Measurements from ENCODE around the gene ADAM12.

DNA sequence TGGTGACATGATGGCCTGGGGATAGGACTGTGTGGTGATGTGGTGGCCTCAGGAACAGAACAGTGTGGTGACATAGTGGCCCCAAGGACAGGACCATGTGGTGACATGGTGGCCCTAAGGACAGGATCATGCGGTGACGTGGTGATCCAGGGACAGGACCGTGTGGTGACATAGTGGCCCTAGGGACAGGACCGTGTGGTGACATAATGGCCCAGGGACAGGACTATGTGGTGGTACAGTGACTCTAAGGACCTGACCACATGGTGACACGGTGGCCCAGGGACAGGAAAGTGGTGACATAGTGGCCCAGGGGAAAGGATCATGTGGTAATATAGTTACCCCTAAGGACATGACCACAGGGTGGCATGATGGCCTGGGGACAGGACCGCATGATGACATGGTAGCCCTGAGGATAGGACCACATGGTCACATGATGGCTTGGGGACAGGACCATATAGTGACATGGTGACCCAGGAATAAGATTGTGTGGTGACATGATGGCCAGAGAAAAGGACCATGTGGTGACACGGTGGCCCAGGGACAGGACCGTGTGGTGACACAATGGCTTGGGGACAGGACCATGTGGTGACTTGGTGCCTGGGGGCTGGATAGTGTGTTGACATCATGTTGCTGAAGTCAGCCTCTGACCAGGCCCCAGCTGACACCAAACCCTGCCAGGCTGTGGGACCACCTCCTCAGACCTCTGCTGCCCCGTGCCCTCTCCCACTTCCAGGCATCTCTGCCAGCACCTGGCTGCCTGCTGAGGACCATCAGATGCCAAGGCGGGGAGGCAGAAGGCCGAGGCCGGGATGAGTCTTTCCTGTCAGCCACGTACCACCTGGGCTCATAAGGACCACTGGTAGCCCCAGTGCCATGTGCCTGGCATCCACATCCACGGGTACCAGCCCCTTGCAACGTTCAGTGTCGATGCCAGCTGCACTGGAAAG, 99.5 kb downstream of the ADAM12 start:
- TF ChIP-seq POLR2A (IDR thresholded peaks at IDR 0.05): no peak
- TF ChIP-seq, protein P1, sequence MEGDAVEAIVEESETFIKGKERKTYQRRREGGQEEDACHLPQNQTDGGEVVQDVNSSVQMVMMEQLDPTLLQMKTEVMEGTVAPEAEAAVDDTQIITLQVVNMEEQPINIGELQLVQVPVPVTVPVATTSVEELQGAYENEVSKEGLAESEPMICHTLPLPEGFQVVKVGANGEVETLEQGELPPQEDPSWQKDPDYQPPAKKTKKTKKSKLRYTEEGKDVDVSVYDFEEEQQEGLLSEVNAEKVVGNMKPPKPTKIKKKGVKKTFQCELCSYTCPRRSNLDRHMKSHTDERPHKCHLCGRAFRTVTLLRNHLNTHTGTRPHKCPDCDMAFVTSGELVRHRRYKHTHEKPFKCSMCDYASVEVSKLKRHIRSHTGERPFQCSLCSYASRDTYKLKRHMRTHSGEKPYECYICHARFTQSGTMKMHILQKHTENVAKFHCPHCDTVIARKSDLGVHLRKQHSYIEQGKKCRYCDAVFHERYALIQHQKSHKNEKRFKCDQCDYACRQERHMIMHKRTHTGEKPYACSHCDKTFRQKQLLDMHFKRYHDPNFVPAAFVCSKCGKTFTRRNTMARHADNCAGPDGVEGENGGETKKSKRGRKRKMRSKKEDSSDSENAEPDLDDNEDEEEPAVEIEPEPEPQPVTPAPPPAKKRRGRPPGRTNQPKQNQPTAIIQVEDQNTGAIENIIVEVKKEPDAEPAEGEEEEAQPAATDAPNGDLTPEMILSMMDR (IDR thresholded peaks at IDR 0.05): no peak
